IMR-90 (cell line): ENCODE measurements around the gene GRAP. TPM values are rescaled to one million over a fixed set of nuclear protein-coding genes. Genes with fewer than 3 reads are reported as not detected.
"Not testable (repeated sequence)": the region's sequence is repeated elsewhere in the genome, so short reads cannot be mapped to it uniquely, and the experiment has no call there.

Experiments used
- ATAC-seq: fragments of 200-7000 bp; cut with Tn5 transposase; 2 replicates; pipeline ENCODE4 v1.9.1; 2020; ENCODE audit warnings: low read depth, mild to moderate bottlenecking, moderate library complexity
- BruUV-seq: library from RNA; stranded (reverse); fragments of 400-500 nt; replicated peaks from 2 replicates; lab custom pipeline; 2021; lab: Mats Ljungman, UMichigan
- CTCF ChIA-PET: fragments of 300-600 bp; formaldehyde crosslinking; extraction: SDS; loops from one replicate; lab custom pipeline; 2021; ENCODE audit warnings: antibody characterized with exemption; lab: Yijun Ruan, JAX
- POLR2A ChIA-PET: fragments of 300-600 bp; sonication (Branson Sonifier 250); formaldehyde crosslinking; loops from one replicate; lab custom pipeline; 2022; ENCODE audit warnings: antibody characterized with exemption; ENCODE audit not compliant: unreplicated experiment; lab: Charles Lee
- DNase-seq: peaks from one replicate; pipeline ENCODE4 v3.0.0; 2013
- H2AFZ ChIP-seq: replicated peaks from 2 replicates; pipeline ENCODE3; 2013; ENCODE audit warnings: low read length, mild to moderate bottlenecking; ENCODE audit not compliant: poor library complexity
- H2AK5ac ChIP-seq: 2 replicates; pipeline ENCODE4 v1.6.1; 2013; ENCODE audit warnings: low read depth, low read length, inconsistent platforms
- H2AK9ac ChIP-seq: replicated peaks from 2 replicates; pipeline ENCODE3; 2013; ENCODE audit warnings: mild to moderate bottlenecking, low read depth, low read length, moderate library complexity; ENCODE audit not compliant: poor library complexity
- H2BK120ac ChIP-seq: 2 replicates; pipeline ENCODE4 v1.6.1; 2013; ENCODE audit warnings: low read depth, low read length, inconsistent platforms
- H2BK15ac ChIP-seq: 3 replicates; pipeline ENCODE4 v1.6.1; 2013; ENCODE audit warnings: low read depth, low read length, inconsistent platforms
- H2BK20ac ChIP-seq: 2 replicates; pipeline ENCODE4 v1.6.1; 2013; ENCODE audit warnings: low read depth, mild to moderate bottlenecking, inconsistent platforms, low read length, moderate library complexity
- H2BK5ac ChIP-seq: 2 replicates; pipeline ENCODE4 v1.6.1; 2013; ENCODE audit warnings: mild to moderate bottlenecking, low read depth, low read length, inconsistent platforms; ENCODE audit not compliant: poor library complexity, severe bottlenecking
- H3K14ac ChIP-seq: replicated peaks from 2 replicates; pipeline ENCODE4 v1.6.1; 2013; ENCODE audit warnings: low read depth, low read length, inconsistent platforms
- H3K18ac ChIP-seq: 2 replicates; pipeline ENCODE4 v1.6.1; 2013; ENCODE audit warnings: low read depth, low read length, control low read depth
- H3K23ac ChIP-seq: 2 replicates; pipeline ENCODE4 v1.6.1; 2013; ENCODE audit warnings: low read depth, low read length, inconsistent platforms
- H3K27ac ChIP-seq: 2 replicates; pipeline ENCODE4 v1.5.1; 2013; ENCODE audit warnings: mild to moderate bottlenecking, control low read depth, low read length; ENCODE audit not compliant: insufficient read depth
- H3K27me3 ChIP-seq: 2 replicates; pipeline ENCODE4 v1.6.1; 2013; ENCODE audit warnings: low read length; ENCODE audit not compliant: control insufficient read depth, insufficient read depth
- H3K36me3 ChIP-seq: 2 replicates; pipeline ENCODE4 v1.6.1; 2013; ENCODE audit warnings: low read length, mixed read lengths; ENCODE audit not compliant: control insufficient read depth, insufficient read depth
- H3K4ac ChIP-seq: 2 replicates; pipeline ENCODE4 v1.6.1; 2013; ENCODE audit warnings: low read depth, low read length, inconsistent platforms
- H3K4me1 ChIP-seq: 2 replicates; pipeline ENCODE4 v1.6.1; 2013; ENCODE audit warnings: low read length, mixed read lengths; ENCODE audit not compliant: control insufficient read depth, insufficient read depth
- H3K4me2 ChIP-seq: 2 replicates; pipeline ENCODE4 v1.6.1; 2013; ENCODE audit warnings: low read depth, mild to moderate bottlenecking, control low read depth, low read length, moderate library complexity
- H3K4me3 ChIP-seq: 2 replicates; pipeline ENCODE4 v1.5.1; 2013; ENCODE audit warnings: low read depth, mild to moderate bottlenecking, control low read depth, low read length, moderate library complexity; ENCODE audit not compliant: insufficient read depth
- H3K56ac ChIP-seq: 2 replicates; pipeline ENCODE4 v1.6.1; 2013; ENCODE audit warnings: low read length, inconsistent platforms; ENCODE audit not compliant: insufficient read depth; ENCODE audit errors: extremely low read depth
- H3K79me1 ChIP-seq, 2 experiments: 2 replicates each; pipeline ENCODE4 v1.6.1; 2013; ENCODE audit warnings: low read length in 2 of 2, inconsistent platforms in 1 of 2, low read depth in 1 of 2
- H3K9ac ChIP-seq: 2 replicates; pipeline ENCODE4 v1.6.1; 2013; ENCODE audit warnings: low read depth, low read length, control low read depth
- H3K9me1 ChIP-seq: 2 replicates; pipeline ENCODE4 v1.6.1; 2013; ENCODE audit warnings: low read length, inconsistent platforms; ENCODE audit not compliant: insufficient read depth
- H3K9me3 ChIP-seq: 2 replicates; pipeline ENCODE4 v1.6.1; 2013; ENCODE audit warnings: low read length; ENCODE audit not compliant: control insufficient read depth, insufficient read depth
- H4K20me1 ChIP-seq: 2 replicates; pipeline ENCODE4 v1.6.1; 2013; ENCODE audit warnings: low read length, inconsistent platforms; ENCODE audit not compliant: insufficient read depth
- H4K5ac ChIP-seq: 2 replicates; pipeline ENCODE4 v1.6.1; 2013; ENCODE audit warnings: mild to moderate bottlenecking, low read depth, low read length, control low read depth
- H4K8ac ChIP-seq, 2 experiments: 2 replicates each; pipeline ENCODE4 v1.6.1; 2013; ENCODE audit warnings: low read depth in 2 of 2, low read length in 2 of 2, control low read depth in 1 of 2, inconsistent platforms in 1 of 2
- H4K91ac ChIP-seq: 2 replicates; pipeline ENCODE4 v1.6.1; 2013; ENCODE audit warnings: low read depth, low read length, inconsistent platforms; ENCODE audit not compliant: insufficient read depth
- WGBS, 2 experiments: methylation state at CpG; one replicate each; pipeline versions ENCODE4 v1.1.5 to v1.1.7; 2013; ENCODE audit warnings: missing lambda C conversion rate in 2 of 2; ENCODE audit not compliant: insufficient read length in 1 of 2; ENCODE audit errors: extremely low coverage in 2 of 2; 5-methylcytosine and 5-hydroxymethylcytosine counted together
- dilution Hi-C: fragments of 300-500 bp; cut with HindIII; formaldehyde crosslinking; loops from one replicate; pipeline ENCODE4 v1.14.3; 2018; ENCODE audit warnings: low sequenced_read_pairs; ENCODE audit not compliant: unreplicated experiment
- in situ Hi-C: fragments of 300-500 bp; cut with MboI; formaldehyde crosslinking; loops from 3 replicates; pipeline ENCODE4 v1.14.3; 2019; ENCODE audit warnings: low sequenced_read_pairs, inconsistent platforms, mixed read lengths
- intact Hi-C: fragments of 100-400 bp; cut with micrococcal nuclease; formaldehyde crosslinking; loops from 2 replicates; pipeline ENCODE4 v1.10.0; 2022
- polyA plus RNA-seq, 3 experiments: library from polyadenylated mRNA; depleted of rRNA; stranded (reverse); fragments of >200 nt; gene quantifications; 2 replicates each; pipeline ENCODE4 v1.2.3, GENCODE V29; 2012; ENCODE audit warnings: low replicate concordance in 1 of 3
- total RNA-seq: library from RNA; depleted of rRNA; stranded (reverse); fragments of >200 nt; gene quantifications from 2 replicates; pipeline ENCODE4 v1.2.3, GENCODE V29; 2012

The GRAP gene
- total and polyA plus RNA-seq, 2 of the 4 experiments (the other 2 are of a cell fraction) = under 0.01 to 0.14 TPM

GRCh38 chr17:19044643-19045042 is 2.1 kb downstream of the GRAP start:
- H3K27me3 ChIP-seq, H3K4me2 ChIP-seq, intact Hi-C loops, in situ Hi-C loops, H2AK5ac ChIP-seq, BruUV-seq, H4K5ac ChIP-seq, H3K14ac ChIP-seq, H3K4me1 ChIP-seq, H4K91ac ChIP-seq, POLR2A ChIA-PET, H2AK9ac ChIP-seq, DNase-seq, H3K56ac ChIP-seq, H3K9me3 ChIP-seq, H2BK15ac ChIP-seq, H2BK120ac ChIP-seq, H3K27ac ChIP-seq, CTCF ChIA-PET, H3K79me1 ChIP-seq, H3K23ac ChIP-seq, H2BK20ac ChIP-seq, H4K8ac ChIP-seq, H3K4ac ChIP-seq, H3K9ac ChIP-seq, H2BK5ac ChIP-seq, H3K18ac ChIP-seq, H3K9me1 ChIP-seq, H3K4me3 ChIP-seq, H4K20me1 ChIP-seq, H3K36me3 ChIP-seq, dilution Hi-C loops, H2AFZ ChIP-seq: not testable (repeated sequence)
- ATAC-seq = peak; percentile 35; the same call in 1 of the 2 replicates
- WGBS, 2 experiments = no CpG with 5 or more reads among the region's 9 CpGs

- H3K14ac ChIP-seq, H3K4me1 ChIP-seq, H4K8ac ChIP-seq, H2BK15ac ChIP-seq, H3K4me2 ChIP-seq, H3K36me3 ChIP-seq, H3K56ac ChIP-seq, BruUV-seq, H3K23ac ChIP-seq, CTCF ChIA-PET, H2BK120ac ChIP-seq, H3K4ac ChIP-seq, H3K9ac ChIP-seq, H3K9me1 ChIP-seq, in situ Hi-C loops, POLR2A ChIA-PET, H4K91ac ChIP-seq, H3K27me3 ChIP-seq, H2AK5ac ChIP-seq, H3K27ac ChIP-seq, DNase-seq, intact Hi-C loops, H2AFZ ChIP-seq, H2BK5ac ChIP-seq, H3K9me3 ChIP-seq, dilution Hi-C loops, H2AK9ac ChIP-seq, H3K4me3 ChIP-seq, H4K5ac ChIP-seq, H3K79me1 ChIP-seq, H4K20me1 ChIP-seq, H3K18ac ChIP-seq, ATAC-seq, H2BK20ac ChIP-seq: not testable (repeated sequence)
- no CpG with 5 or more reads among the region's 8 CpGs for WGBS, 2 experiments
Observed at GRCh38 chr17:19043032-19043431, 3.7 kb downstream of the GRAP start.
